GM21619 (cell line): ENCODE measurements around the gene A4GNT.
A peak's percentile ranks its signal among the peaks of the same experiment; 100 is the strongest.
"Not testable (repeated sequence)": the region's sequence is repeated elsewhere in the genome, so short reads cannot be mapped to it uniquely, and the experiment has no call there.

Source experiments
- ATAC-seq: cut with Tn5 transposase; IDR thresholded peaks from one replicate; pipeline ENCODE4 v1.9.1; 2021; ENCODE audit not compliant: unreplicated experiment

Gene A4GNT

GRCh38 chr3:138132239-138132638 is at the start of gene A4GNT:
Gene A4GNT (minus strand): TSS chr3:138132390. CDS start chr3:138131256, 1,134 bp downstream.
- ATAC-seq, result no peak

GRCh38 chr3:138180375-138181029 is 48.3 kb upstream of the A4GNT start:
- ATAC-seq, result peak; percentile 62

- ATAC-seq, result peak; percentile 91
These were observed 42.4 kb upstream of the A4GNT start, which contains the start of gene DBR1 for GRCh38 chr3:138174421-138175131. Gene DBR1 (minus strand): TSS chr3:138174921. CDS start chr3:138174795, 126 bp downstream.

GRCh38 chr3:138173769-138174420 is 41.7 kb upstream of the A4GNT start:
- ATAC-seq, result no peak

- no peak for ATAC-seq
These were observed 40.4 kb upstream of the A4GNT start for GRCh38 chr3:138172625-138173024.

- no peak for ATAC-seq
These were observed 32.9 kb upstream of the A4GNT start for GRCh38 chr3:138165061-138165460.

GRCh38 chr3:138157743-138158142 is 25.6 kb upstream of the A4GNT start:
- ATAC-seq, result no peak

GRCh38 chr3:138154534-138154933 is 22.3 kb upstream of the A4GNT start:
- ATAC-seq, result no peak

- ATAC-seq, result no peak
These were observed 16.3 kb upstream of the A4GNT start for GRCh38 chr3:138148503-138148902.

GRCh38 chr3:138142181-138142580 is 10.0 kb upstream of the A4GNT start:
- ATAC-seq, result not testable (repeated sequence)

- no peak for ATAC-seq
These were observed 8.8 kb upstream of the A4GNT start for GRCh38 chr3:138140940-138141339.

- ATAC-seq, result no peak
These were observed 7.5 kb upstream of the A4GNT start for GRCh38 chr3:138139691-138140090.

- no peak for ATAC-seq
These were observed 5.7 kb upstream of the A4GNT start for GRCh38 chr3:138137861-138138260.

GRCh38 chr3:138136201-138136600 is 4.0 kb upstream of the A4GNT start:
- ATAC-seq, result no peak

GRCh38 chr3:138135833-138136194 is 3.6 kb upstream of the A4GNT start:
- ATAC-seq, result no peak

- ATAC-seq, result no peak
These were observed 3.1 kb upstream of the A4GNT start for GRCh38 chr3:138135146-138135832.

- no peak for ATAC-seq
These were observed 4.4 kb downstream of the A4GNT start for GRCh38 chr3:138127636-138128365.

GRCh38 chr3:138125548-138126221 is 6.5 kb downstream of the A4GNT start:
- no peak for ATAC-seq

- no peak for ATAC-seq
These were observed 7.4 kb downstream of the A4GNT start for GRCh38 chr3:138124706-138125355.

- ATAC-seq, result no peak
These were observed 8.0 kb downstream of the A4GNT start for GRCh38 chr3:138124188-138124587.
